ENCODE results near the gene ANKRD39. TPM values are rescaled to one million over a fixed set of nuclear protein-coding genes. Genes with fewer than 3 reads are reported as not detected.
"Not testable (repeated sequence)": the region's sequence is repeated elsewhere in the genome, so short reads cannot be mapped to it uniquely, and the experiment has no call there.

Gene ANKRD39
- total RNA-seq, 1 experiment from 2014 or later = 11.9 TPM

DNA sequence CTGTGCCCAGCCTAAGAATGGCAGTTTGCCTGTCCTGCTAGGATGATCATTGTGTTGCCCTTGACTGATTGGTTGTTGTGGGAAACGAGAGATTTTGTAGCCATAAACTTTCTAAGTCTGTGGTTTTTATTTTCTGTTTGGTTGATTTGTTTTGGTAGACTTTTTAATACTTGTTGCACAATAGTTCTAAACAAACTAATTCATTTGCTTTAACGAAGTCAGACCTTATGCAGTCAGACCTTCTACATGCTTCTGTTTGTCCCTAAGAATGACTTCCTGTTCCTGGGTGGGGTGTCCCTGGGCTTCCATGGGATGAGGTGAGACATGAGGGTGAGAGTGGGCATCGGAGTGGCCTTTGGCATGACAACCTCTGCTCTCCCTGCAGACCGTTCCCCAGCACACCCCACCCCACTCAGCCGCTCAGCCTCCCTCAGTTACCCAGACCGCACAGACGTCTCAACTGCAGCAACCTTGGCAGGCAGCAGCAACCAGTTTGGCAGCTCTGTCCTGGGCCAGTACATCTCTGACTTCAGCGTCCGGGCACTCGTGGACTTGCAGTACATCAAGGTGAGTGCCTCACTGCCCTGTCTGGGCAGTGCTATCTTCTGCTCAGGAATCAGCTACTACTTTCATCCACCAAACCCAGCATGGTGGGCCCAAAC, 49.5 kb downstream of the ANKRD39 start:
- DNase-seq (ENCODE audit: low read depth) = no peak

DNA sequence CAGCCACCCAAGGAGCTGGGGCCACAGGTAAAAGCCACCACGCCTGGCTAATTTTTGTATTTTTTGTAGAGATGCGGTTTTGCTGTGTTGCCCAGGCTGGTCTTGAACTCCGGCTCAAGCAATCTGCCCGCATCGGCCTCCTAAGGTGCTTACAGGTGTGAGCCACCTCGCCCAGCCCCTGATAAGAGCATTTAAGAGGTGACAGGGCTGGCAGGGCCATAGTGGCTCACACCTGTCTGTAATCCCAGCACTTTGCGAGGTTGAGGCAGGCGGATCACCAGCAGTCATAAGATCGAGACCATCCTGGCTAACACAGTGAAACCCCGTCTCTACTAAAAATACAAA, 50.7 kb downstream of the ANKRD39 start:
- no peak for DNase-seq (ENCODE audit: low read depth)

DNA sequence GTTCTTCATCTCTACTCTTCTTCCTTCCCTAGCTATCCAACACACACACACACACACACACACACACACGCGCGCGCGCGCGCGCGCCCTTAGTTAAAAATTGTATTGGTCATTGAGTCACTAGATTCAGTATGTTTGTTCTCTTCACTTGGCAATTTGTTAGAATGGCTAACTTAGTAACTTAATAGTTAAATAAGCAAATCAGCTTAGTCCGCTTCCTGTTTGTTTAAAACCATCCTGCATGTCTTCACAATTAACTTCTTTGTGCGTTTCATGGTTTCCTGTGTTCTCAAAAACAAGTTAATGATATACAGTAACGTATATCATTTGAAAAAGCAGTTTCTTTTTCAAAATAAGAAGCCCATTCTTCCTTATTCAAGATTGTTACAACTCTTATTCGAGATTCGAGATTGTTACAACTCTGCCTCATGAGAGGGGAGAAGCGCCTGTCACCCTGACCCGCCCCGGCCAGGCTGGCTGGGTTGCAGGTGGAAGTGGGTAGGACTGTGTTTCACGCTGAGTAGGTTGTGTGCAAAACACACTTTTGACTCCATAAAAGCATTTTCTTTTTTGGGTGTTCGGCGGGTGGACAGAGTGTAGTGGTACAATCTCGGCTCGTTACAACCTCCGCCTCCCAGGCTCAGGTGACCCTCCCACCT, 51.2 kb downstream of the ANKRD39 start:
- no peak for DNase-seq (ENCODE audit: low read depth)

DNA sequence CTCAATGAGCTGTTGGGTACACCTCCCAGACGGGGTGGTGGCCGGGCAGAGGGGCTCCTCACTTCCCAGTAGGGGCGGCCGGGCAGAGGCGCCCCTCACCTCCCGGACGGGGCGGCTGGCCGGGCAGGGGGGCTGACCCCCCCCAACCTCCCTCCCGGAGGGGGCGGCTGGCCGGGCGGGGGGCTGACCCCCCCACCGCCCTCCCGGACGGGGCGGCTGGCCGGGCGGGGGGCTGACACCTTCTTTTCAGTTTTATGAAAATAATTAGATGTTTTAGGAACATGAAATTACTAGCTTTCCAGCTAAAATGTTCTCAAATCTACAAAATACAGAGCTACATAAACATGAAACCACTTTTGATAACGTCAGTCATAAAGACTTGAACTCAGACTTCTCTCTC, 51.9 kb downstream of the ANKRD39 start:
- not testable (repeated sequence) for DNase-seq (ENCODE audit: low read depth)

DNA sequence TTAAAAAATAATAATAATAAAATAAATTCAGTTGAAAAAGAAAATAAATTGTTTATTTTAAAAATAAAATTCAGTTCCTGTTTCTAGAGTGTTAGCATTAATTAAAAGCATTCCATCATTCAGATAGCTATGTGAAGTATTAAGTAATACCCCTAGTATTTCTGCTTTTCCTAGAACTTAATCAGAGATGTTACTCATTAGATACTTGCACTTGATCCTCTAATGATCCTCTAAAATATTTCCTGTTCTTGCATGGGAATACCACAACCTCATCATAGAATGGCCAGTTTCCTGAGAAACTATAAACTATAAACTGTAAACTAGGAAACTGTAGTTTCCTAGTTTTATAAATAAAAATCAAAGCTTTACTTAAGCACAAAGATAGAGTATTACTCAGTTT, 52.8 kb downstream of the ANKRD39 start:
- no peak for DNase-seq (ENCODE audit: low read depth)

DNA sequence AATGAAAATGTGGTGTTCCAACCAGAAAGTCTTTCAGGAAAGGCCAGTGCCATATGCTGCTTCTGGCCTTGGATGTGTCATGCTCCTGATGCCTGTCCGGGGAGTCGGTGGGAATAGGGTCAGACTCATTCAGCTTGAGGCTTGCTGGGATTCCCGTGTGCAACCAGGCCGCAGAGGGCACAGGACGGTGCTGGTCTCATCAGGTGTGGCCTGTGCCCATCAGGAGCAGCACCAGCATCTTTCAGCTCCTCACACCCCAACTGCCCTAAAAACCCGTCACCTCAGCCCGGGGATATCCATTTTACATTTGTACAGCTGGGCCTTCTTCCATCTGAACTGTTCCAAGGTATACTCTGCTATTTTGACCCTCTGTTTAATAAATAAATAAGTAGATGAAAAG, 55.1 kb downstream of the ANKRD39 start:
- no peak for DNase-seq (ENCODE audit: low read depth)

DNA sequence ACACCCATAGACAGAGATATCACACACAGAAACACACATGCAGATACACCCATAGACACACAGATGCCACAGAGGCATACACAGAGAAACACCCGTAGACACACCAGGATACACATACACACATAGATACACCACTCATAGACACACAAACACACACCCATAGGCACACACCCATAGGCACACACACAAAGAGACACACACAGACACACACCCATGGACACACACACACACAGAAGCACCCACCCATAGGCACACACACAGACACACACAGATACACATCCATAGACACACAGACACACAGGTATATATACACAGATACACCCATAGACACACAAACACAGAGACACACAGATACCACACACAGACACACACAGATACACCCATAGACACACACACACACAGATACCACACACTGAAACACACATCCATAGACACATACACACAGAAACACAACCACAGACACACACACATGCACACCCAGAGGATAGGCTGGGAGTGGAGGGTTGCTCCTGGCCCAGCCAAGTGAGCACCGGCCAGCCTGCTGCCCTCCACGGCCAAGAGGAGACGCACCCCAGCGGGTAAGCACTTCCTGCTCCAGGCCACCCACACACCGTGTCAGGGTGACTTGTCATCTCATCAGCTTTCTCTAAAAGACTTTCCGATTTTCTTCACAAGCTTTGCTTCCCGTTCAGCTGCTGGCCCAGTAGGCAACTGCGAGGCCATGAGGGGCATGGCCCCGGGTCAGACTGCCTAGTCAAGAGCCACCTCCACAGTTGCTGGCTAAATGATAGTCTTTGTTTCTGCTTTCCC, 55.8 kb downstream of the ANKRD39 start:
- no peak for DNase-seq (ENCODE audit: low read depth)

DNA sequence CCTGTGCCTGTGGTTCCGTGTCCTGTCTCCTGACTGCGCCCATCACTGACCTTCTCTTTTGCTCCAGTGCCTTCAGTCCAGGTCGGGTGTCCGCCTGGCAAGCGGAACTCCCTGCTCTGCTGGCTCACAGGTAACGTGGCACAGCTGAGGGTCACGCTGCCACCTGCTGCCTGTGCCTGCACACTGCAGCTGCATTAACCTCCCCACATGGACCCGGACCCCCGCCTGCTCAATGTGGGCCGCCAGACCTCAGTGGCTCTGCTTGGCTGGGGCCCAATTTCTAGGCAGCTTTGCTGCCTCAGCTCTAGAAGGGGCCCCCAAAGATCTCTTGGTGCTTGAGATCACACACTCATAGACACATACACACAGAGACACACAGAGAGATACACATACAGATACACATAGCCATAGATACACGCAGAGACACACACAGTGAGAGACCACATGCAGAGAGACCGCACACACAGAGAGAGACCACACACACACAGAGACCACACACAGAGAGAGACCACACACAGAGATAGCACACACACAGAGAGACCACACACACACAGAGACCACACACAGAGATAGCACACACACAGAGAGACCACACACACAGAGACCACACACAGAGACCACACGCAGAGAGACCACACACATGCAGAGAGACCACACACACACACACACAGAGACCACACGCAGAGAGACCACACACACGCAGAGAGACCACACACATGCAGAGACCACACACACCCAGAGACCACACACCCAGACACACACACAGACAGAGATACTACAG, 56.6 kb downstream of the ANKRD39 start:
- DNase-seq (ENCODE audit: low read depth) = peak; percentile 53

DNA sequence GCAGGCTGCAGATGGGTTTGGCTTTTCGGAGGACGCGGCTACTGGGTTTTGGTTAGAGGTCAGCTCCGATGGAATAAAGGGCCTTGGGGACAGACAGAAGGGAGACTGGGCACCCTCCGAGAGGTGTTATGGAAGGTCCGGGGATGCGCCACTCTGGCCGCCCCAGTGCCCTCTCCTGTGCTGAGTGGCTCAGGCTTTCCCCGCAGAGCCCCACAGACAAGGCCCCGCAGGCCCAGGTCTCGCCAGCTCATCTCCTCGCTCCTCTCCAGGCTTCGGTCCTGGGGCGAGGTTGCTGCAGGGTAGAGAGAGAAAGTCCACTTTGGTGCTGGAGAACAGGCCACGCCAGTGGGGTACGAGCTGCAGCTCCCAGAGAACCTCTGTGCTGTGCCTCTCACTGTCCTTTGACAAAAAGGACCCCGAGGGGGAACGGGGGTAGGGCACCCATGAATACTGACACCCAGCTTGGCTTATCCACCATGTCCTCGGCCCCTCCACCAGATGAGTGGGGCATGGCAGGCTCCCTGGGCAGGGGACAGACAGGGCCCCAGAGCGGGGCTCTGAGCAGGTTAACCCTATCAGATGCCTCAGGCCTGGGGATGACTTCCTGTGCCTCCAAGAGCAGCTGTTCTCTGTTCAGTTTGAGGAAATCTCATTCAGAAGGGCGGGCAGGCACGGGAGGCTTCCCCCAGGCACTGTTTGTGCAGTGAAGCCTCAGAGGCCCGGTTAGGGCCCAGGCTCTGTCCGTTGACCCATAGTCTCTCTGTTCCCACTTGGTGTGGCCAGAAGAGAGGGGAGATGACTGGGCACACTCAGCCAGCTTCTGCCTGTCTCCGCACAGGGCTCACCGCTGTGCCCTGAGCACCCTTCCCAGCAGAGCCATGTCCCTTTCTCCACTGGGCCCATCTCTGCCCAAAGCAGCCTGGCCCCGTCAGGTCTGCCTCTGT, 57.5 kb downstream of the ANKRD39 start:
- DNase-seq (ENCODE audit: low read depth) = no peak

DNA sequence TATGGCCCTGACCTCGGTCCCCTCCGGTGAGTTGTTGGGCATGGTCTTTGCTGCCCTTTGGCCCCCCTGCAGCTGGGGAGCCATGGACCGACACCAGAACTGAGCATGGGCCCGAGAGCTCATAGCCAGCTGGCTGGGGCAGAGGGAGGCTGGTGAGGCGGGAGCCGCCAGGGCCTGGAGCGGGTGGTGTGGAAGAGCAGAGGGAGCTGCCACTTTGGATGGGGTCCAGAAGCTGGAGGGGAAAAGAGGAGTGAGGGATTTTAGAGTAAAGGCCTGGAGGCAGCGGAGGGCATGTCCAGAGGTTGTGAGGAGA, 58.2 kb downstream of the ANKRD39 start:
- no peak for DNase-seq (ENCODE audit: low read depth)

DNA sequence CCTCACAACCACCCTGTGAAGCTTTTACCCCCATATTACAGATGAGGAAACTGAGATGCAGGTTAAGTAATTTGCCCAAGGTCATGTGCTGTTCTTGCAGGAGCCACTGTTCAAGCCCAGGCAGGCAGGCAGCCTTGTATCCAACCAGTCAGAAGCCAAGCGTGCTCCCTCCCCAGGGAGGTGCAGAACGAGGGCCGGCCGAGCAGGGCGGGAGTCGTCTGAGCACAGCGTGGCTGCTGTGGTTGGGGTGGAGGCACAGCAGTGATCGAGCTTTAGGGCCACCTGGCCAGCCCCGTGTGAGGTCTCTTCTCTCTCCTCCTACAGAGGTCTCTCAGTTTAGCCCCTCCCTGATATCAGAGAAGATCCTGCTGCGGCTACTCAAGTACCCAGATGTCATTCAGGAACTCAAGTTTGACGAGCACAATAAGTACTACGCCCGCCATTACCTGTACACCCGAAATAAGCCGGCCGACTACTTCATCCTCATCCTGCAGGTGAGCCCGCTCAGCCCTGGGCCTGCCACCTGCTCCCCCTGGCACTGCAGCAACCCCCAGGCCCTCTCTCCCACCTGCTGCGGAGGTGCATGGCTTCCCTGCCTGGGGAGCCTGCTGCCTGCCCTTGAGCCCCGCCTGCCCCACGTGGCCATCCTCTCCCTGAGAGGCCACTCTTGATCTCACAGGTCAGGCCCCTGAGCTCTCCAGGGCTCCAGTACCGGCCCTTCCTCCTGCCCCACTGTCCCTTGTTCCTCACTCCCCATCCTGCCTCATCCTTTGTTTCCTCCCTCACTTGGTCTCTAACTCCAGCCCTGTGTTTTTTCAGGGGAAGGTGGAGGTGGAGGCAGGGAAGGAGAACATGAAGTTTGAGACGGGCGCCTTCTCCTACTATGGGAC, 58.8 kb downstream of the ANKRD39 start:
- DNase-seq (ENCODE audit: low read depth) = no peak

Other genes with a start within 250 kb of the ANKRD39 start
- 28.9 and 45.2 TPM in 2 replicates for gene KANSL3, start 219.7 kb downstream of the ANKRD39 start, total RNA-seq (2014; rRNA removed; shearing (Covaris generic))
- 0.39 TPM in 1 of 2 replicates, not detected in the other for gene FER1L5, start 215.3 kb downstream of the ANKRD39 start, total RNA-seq (2014; rRNA removed; shearing (Covaris generic))
- gene LMAN2L, start 118.0 kb downstream of the ANKRD39 start, total RNA-seq (2014; rRNA removed; shearing (Covaris generic)) = 53.1 and 65.3 TPM in 2 replicates
- gene CNNM4, start 97.1 kb downstream of the ANKRD39 start, total RNA-seq (2014; rRNA removed; shearing (Covaris generic)) = 5.2 and 14.6 TPM in 2 replicates
- gene CNNM3, start 41.7 kb downstream of the ANKRD39 start, total RNA-seq (2014; rRNA removed; shearing (Covaris generic)) = 5.9 and 6.1 TPM in 2 replicates
- gene ANKRD23, start 14.0 kb downstream of the ANKRD39 start, total RNA-seq (2014; rRNA removed; shearing (Covaris generic)) = 0.20 TPM in 1 of 2 replicates, not detected in the other
- 6.5 and 14.2 TPM in 2 replicates for gene SEMA4C, start 12.1 kb upstream of the ANKRD39 start, total RNA-seq (2014; rRNA removed; shearing (Covaris generic))
- gene FAM178B, start 128.6 kb upstream of the ANKRD39 start, total RNA-seq (2014; rRNA removed; shearing (Covaris generic)) = not detected in 2 replicates
- 0.57 and 1.5 TPM in 2 replicates for gene FAHD2B, start 236.9 kb upstream of the ANKRD39 start, total RNA-seq (2014; rRNA removed; shearing (Covaris generic))